Hippocampal formation (tissue), 2 donors: Measurements from ENCODE around the gene C9orf43.
"Not testable (repeated sequence)": the region's sequence is repeated elsewhere in the genome, so short reads cannot be mapped to it uniquely, and the experiment has no call there.

ENCODE experiments used
- DNase-seq, 2 donors: peaks; one replicate each; lab custom pipeline; 2025; lab: John Stamatoyannopoulos, UW

C9orf43 gene, protein sequence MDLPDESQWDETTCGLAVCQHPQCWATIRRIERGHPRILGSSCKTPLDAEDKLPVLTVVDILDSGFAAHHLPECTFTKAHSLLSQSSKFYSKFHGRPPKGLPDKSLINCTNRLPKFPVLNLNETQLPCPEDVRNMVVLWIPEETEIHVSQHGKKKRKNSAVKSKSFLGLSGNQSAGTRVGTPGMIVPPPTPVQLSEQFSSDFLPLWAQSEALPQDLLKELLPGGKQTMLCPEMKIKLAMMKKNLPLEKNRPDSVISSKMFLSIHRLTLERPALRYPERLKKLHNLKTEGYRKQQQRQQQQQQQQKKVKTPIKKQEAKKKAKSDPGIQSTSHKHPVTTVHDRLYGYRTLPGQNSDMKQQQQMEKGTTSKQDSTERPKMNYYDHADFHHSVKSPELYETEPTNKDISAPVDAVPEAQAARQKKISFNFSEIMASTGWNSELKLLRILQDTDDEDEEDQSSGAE

GRCh38 chr9:113410207-113410864 is at the start of gene C9orf43, which contains the start of gene POLE3:
Gene C9orf43, plus strand, starts transcription at chr9:113410747. Its CDS starts 2,747 bp downstream, at chr9:113413494.
Gene POLE3, minus strand, starts transcription at chr9:113410675. Its CDS starts 382 bp downstream, at chr9:113410293.
- DNase-seq = peak; percentile 86 to 95

DNA sequence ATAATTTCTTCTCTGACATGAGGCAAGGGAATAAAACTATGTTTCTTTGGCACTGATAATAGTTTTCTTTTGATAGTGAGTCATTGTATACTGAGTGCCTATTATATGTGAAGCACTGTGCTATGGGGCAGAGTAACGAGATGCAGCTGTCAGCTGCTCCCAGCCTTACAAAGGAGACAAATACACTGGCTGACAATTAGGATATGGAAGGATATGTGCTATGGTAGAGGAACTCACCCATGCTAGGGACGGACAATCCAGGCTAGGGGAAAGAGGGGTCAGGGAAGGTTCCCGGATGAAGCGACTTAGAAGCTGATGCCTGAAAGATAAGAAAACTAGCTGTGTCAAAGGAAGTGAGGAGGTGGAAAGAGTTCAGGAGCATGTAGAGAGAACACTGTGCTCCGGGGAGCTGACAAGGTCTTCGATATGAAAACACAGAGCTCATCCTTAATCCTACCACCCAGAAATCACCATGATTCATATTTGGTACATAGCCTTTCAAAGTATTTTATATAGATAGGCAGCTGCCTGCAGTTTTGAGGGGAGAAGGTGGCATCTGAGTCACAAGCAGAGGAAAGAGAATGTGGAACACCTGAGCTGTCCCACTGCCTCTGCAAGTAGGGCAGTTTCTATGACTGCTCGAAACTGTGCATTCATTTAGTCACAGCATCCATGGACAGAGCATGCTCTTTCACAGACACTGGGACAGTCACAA is 49.1 kb upstream of the C9orf43 start:
- no peak for DNase-seq

GRCh38 chr9:113363336-113363735 is 47.2 kb upstream of the C9orf43 start:
- DNase-seq = no peak

DNA sequence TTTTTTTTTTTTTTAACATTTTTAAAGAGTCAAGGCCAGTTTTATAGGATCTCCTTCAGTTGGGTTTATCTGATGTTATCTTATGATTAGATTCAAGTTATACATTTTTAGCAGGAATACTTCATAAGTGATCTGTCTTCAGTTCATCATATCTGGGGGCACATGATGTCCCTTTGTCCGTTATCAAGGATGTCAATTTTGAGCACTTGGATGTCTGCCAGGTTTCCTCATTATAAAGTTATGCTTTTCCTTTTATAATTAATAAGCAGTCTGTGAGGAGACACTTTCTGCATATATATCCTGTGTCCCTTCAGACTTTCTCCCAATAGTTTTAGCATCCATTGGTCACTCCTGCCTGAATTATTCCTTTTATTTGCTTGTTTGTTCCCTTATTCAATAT is 45.6 kb upstream of the C9orf43 start:
- no peak for DNase-seq

GRCh38 chr9:113365652-113366051 is 44.9 kb upstream of the C9orf43 start:
- not testable (repeated sequence) for DNase-seq

DNA sequence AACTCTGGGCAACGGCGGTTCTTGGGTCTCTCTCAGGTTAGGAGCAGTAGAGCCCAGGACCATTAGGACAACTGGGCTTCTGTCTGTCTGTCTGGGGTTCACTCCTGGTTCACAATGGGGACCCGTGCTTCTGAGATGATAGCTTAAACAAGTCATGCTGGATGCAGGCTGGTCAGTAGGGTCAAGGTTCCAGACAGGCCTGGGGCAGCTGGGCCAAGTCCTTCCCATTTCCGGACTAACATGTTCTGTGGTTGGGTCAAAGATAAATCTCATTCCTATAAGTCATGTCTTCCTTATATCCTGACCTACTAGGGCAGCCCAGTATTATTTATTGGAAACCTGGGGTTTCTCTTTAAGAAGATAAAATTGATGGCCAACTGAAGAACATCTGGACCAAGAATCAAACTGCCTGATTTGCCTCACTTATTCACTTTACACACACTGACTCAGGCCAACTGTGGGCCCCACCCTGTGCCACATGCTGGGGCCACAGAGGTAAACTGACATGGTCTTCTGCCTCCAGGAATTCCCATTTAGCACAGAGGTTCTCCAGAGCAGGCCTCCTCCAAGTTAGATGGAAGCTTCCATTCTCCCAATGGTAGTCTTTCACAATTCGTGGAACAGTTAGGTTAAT is 42.1 kb upstream of the C9orf43 start:
- DNase-seq = no peak

DNA sequence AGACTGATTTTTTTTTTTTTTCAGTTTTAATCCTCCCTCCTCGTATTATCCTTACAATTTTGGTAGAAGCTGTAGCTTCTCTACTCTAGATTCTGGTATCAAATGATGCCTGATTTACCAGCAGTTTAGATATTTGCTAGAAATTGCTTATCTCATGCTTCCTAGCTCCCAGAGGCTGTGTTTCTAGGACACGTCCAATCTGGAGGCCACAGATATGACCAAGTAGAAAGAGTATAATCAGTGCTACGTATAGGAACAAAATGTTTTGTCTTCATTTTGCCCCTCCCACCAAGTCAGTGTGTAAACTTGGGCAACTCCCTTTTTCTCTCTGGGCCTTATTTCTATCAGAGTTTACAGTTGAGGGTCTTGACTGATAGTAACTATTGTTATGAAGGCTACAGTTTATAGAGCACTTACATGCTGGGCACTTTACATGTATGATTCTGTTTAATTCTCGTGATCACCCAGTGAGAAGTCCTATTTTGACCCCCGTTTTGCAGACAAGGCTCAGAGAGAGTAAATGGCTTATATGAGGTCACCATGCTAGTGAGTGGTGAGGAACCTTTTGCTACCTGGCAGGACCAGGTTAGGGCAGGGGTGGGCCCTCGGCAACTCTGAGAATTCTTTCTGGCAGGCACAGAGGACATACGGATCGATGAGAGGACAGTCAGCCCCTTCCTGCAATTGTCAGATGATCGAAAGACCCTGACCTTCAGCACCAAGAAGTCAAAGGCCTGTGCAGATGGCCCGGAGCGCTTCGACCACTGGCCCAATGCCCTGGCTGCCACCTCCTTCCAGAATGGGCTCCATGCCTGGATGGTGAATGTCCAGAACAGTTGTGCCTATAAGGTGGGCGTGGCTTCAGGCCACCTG is 41.3 kb upstream of the C9orf43 start:
- DNase-seq = no peak

- no peak for DNase-seq
Observed at GRCh38 chr9:113369855-113370140, 40.7 kb upstream of the C9orf43 start.

DNA sequence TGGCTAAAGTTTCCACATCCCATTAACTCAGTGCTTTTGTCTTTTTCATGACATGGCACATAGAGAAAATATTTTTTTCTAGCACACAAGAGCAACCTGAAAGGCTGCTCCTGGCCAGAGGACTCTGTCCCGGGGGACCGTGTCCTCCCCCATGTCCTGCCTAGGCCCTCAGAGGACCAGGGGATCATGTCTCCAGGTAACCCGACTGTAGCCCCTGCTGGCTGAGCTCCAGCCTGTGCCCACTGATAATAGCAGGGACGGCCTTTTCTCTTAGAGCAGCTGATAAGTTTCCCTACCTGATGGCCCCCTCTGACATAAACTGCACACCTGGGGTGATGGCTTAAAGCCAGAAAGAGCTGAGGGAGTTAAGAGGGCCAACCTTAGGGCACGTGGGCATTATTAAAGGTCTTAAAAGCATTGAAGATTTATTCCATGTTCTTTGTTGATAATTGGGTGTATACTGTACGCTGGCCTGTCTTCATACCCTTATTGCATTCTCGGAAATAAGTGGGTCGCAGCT is 39.7 kb upstream of the C9orf43 start:
- DNase-seq = no peak

DNA sequence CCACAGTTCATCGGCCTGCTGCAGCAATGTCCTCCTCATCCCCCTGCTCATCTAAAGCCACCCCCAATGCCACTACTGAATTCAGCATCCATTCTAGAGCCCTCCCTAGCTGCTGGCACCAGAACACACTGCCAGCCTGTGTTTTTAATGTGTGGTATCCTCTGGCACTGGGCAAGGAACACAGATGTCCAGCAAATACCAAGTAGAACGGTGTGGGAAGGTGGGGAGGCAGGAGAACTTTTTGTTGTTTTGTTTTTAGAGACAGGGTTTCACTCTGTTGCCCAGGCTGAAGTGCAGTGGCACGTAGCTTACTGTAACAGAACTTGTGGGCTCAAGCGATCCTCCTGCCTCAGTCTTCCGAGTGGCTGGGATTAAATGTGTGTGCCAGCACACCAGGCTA is 38.5 kb upstream of the C9orf43 start:
- no peak for DNase-seq

GRCh38 chr9:113373256-113373655 is 37.3 kb upstream of the C9orf43 start:
- no peak for DNase-seq

GRCh38 chr9:113373676-113374392 is 36.7 kb upstream of the C9orf43 start:
- DNase-seq = no peak

GRCh38 chr9:113375057-113376023 is 35.2 kb upstream of the C9orf43 start:
- DNase-seq = no peak

DNA sequence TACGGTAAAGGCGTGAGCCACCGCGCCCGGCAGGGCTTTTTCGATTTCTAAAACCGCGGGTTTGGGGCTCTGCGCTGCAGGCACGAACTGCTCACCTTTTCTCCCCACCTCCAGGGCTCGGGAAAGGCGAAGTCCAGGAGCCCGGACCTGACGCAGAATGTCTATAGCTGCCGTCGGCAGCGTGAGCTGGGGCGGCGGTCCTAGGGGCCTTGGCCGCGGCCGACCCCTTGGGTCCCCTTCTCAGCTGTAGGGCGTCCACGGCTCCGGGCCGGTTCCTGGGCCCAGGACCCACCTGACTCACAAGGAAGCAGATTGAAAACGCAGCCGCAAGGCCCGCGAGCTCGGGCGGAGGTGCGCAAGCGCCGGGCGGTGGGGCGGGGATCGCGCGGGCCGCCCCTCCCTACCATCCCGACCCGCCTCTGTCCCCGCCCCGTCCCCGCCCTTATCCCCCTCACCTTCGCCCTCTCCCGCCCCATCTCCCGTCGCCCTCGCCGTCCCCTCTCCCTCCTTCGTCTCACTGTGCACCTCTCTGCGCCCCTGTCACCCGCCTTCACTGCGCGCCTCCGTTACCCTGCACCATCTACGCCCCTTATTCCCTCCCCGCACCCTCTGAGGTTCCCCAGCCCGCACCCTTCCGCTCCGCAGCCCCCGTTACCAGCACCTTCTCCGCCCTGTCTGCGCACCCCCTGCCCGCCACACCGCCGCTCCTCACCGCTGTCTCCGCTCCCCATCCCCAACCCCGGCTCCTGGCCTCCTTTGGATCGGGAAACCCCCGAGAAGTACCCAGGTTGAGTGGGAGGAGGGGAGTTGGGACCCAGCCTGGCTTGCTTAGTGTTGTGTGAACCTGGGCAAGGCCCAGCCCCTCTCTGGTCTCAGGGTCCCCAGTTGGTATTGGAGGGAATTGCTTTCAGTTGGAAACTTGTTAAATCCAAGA is 33.6 kb upstream of the C9orf43 start, which contains the start of gene HDHD3:
Gene HDHD3, minus strand, starts transcription at position 353 of the 934 bp plus-strand sequence. CDS start 2,632 bp downstream, outside the sequence.
- DNase-seq = peak; percentile 61 to 69

GRCh38 chr9:113379094-113379828 is 31.3 kb upstream of the C9orf43 start:
- DNase-seq = not testable (repeated sequence)

- not testable (repeated sequence) for DNase-seq
Observed at GRCh38 chr9:113379829-113380210, 30.7 kb upstream of the C9orf43 start.

GRCh38 chr9:113380869-113381378 is 29.6 kb upstream of the C9orf43 start:
- DNase-seq = no peak
